Amygdala (tissue), 56 donors: ENCODE results near the gene RAD54L2.
"Not testable (repeated sequence)": the region's sequence is repeated elsewhere in the genome, so short reads cannot be mapped to it uniquely, and the experiment has no call there.

Source experiments
- DNase-seq, 56 donors: peaks; one replicate each; lab custom pipeline; 2025; lab: John Stamatoyannopoulos, UW

RAD54L2 gene

GRCh38 chr3:51537631-51538030 is 888 bp upstream of the RAD54L2 start:
- DNase-seq: not testable (repeated sequence)

GRCh38 chr3:51538115-51538458 is 432 bp upstream of the RAD54L2 start:
- peak in 4 of 56 donors; percentile 3 to 41 (median 10) for DNase-seq

GRCh38 chr3:51539291-51539941 is 897 bp downstream of the RAD54L2 start:
- peak in 15 of 56 donors; percentile 3 to 42 (median 25) for DNase-seq

- DNase-seq: not testable (repeated sequence)
Observed at GRCh38 chr3:51542596-51542995, 4.1 kb downstream of the RAD54L2 start.

GRCh38 chr3:51544011-51544775 is 5.7 kb downstream of the RAD54L2 start:
- DNase-seq: no peak

GRCh38 chr3:51547274-51547673 is 8.8 kb downstream of the RAD54L2 start:
- no peak for DNase-seq

GRCh38 chr3:51549311-51549710 is 10.8 kb downstream of the RAD54L2 start:
- no peak for DNase-seq

- DNase-seq: no peak
Observed at GRCh38 chr3:51550080-51550819, 11.7 kb downstream of the RAD54L2 start.

GRCh38 chr3:51557993-51558392 is 19.5 kb downstream of the RAD54L2 start:
- no peak for DNase-seq

- peak in 3 of 56 donors; percentile 5 to 39 (median 14) for DNase-seq
Observed at GRCh38 chr3:51559411-51559888, 20.9 kb downstream of the RAD54L2 start.

- DNase-seq: no peak
Observed at GRCh38 chr3:51559961-51560360, 21.4 kb downstream of the RAD54L2 start.

GRCh38 chr3:51562403-51562802 is 23.9 kb downstream of the RAD54L2 start:
- not testable (repeated sequence) for DNase-seq

- peak in 5 of 56 donors; percentile 0 to 11 (median 10) for DNase-seq
Observed at GRCh38 chr3:51568036-51568435, 29.5 kb downstream of the RAD54L2 start.

- no peak for DNase-seq
Observed at GRCh38 chr3:51568996-51569395, 30.5 kb downstream of the RAD54L2 start.

GRCh38 chr3:51578238-51578637 is 39.7 kb downstream of the RAD54L2 start:
- no peak for DNase-seq

GRCh38 chr3:51580418-51580817 is 41.9 kb downstream of the RAD54L2 start:
- DNase-seq: no peak

- DNase-seq: no peak
Observed at GRCh38 chr3:51581524-51581923, 43.0 kb downstream of the RAD54L2 start.

- DNase-seq: peak in 1 of 56 donors; percentile 0
Observed at GRCh38 chr3:51585197-51585596, 46.7 kb downstream of the RAD54L2 start.

- DNase-seq: no peak
Observed at GRCh38 chr3:51585871-51586270, 47.4 kb downstream of the RAD54L2 start.
